HEK293 (cell line): ENCODE results near the gene TMEM72.

ENCODE experiments used
- CTCF ChIA-PET: fragments of 350-600 bp; formaldehyde crosslinking; extraction: SDS; loops from one replicate; lab custom pipeline; 2021; ENCODE audit warnings: antibody characterized with exemption; lab: Yijun Ruan, JAX
- POLR2A ChIA-PET: fragments of 300-600 bp; formaldehyde crosslinking; extraction: SDS; loops from one replicate; lab custom pipeline; 2020; ENCODE audit warnings: antibody characterized with exemption, inconsistent platforms; lab: Yijun Ruan, JAX
- H3K27ac ChIP-seq: fragments of 200-500 bp; sonication (Bioruptor generic); 2 replicates; pipeline ENCODE4 v1.5.1; 2014; ENCODE audit warnings: low read depth, low read length, control low read depth, inconsistent platforms; ENCODE audit errors: extremely low read depth
- H3K36me3 ChIP-seq, 2 experiments: fragments of 200-500 bp in 1 of 2; sonication (Bioruptor generic) in 1 of 2; 1 replicate in 1 of 2; 2 replicates in 1 of 2; pipeline ENCODE4 v1.5.1; 2014 to 2017; ENCODE audit warnings: inconsistent platforms in 2 of 2, low read length in 2 of 2; ENCODE audit not compliant: control insufficient read depth in 2 of 2, insufficient read depth in 1 of 2
- H3K4me1 ChIP-seq: fragments of 200-500 bp; sonication (Bioruptor generic); 2 replicates; pipeline ENCODE4 v1.5.1; 2014; ENCODE audit warnings: mild to moderate bottlenecking, low read length, inconsistent platforms; ENCODE audit not compliant: control insufficient read depth, insufficient read depth
- H3K4me3 ChIP-seq: 2 replicates; pipeline ENCODE4 v1.5.1; 2011; ENCODE audit warnings: low read depth, mild to moderate bottlenecking, control low read depth, low read length, moderate library complexity
- H3K9me3 ChIP-seq: fragments of 200-500 bp; sonication (Bioruptor generic); 2 replicates; pipeline ENCODE4 v1.5.1; 2014; ENCODE audit warnings: low read depth, low read length, inconsistent platforms; ENCODE audit not compliant: control insufficient read depth, insufficient read depth
- FEZF1 ChIP-seq: fragments of 450-650 bp; formaldehyde crosslinking; IDR thresholded peaks from 2 replicates; pipeline ENCODE4 v1.5.1; 2016; ENCODE audit warnings: missing biosample characterization, missing genetic modification characterization
- GLI2 ChIP-seq: fragments of 450-650 bp; formaldehyde crosslinking; IDR thresholded peaks from 2 replicates; pipeline ENCODE4; 2017; ENCODE audit warnings: missing biosample characterization, missing genetic modification characterization, low read depth, borderline replicate concordance
- RBAK ChIP-seq: fragments of 450-650 bp; formaldehyde crosslinking; IDR thresholded peaks from 2 replicates; pipeline ENCODE4 v1.5.1; 2016; ENCODE audit warnings: missing biosample characterization, missing genetic modification characterization
- REPIN1 ChIP-seq: fragments of 450-650 bp; formaldehyde crosslinking; IDR thresholded peaks from 2 replicates; pipeline ENCODE4 v1.5.1; 2017; ENCODE audit warnings: missing biosample characterization, missing genetic modification characterization, low read depth
- TRIM28 ChIP-seq: IDR thresholded peaks from 2 replicates; pipeline ENCODE4 v1.6.1; 2011; ENCODE audit warnings: low read length, control low read depth, borderline replicate concordance
- ZIC2 ChIP-seq: fragments of 450-650 bp; formaldehyde crosslinking; IDR thresholded peaks from 2 replicates; pipeline ENCODE4 v1.5.1; 2016; ENCODE audit warnings: missing biosample characterization, missing genetic modification characterization
- ZNF133 ChIP-seq: fragments of 450-650 bp; formaldehyde crosslinking; IDR thresholded peaks from 2 replicates; pipeline ENCODE4 v1.5.1; 2016; ENCODE audit warnings: missing biosample characterization, missing genetic modification characterization
- ZNF221 ChIP-seq: fragments of 450-650 bp; formaldehyde crosslinking; IDR thresholded peaks from 2 replicates; pipeline ENCODE4 v1.5.1; 2017; ENCODE audit warnings: missing biosample characterization, missing genetic modification characterization, borderline replicate concordance
- ZNF239 ChIP-seq: fragments of 450-650 bp; formaldehyde crosslinking; IDR thresholded peaks from 2 replicates; pipeline ENCODE4 v1.5.1; 2016; ENCODE audit warnings: missing biosample characterization, missing genetic modification characterization
- ZNF292 ChIP-seq: fragments of 450-650 bp; formaldehyde crosslinking; IDR thresholded peaks from 2 replicates; pipeline ENCODE4 v1.5.1; 2016; ENCODE audit warnings: low read depth, missing biosample characterization, missing genetic modification characterization, borderline replicate concordance
- ZNF302 ChIP-seq: fragments of 450-650 bp; formaldehyde crosslinking; IDR thresholded peaks from 2 replicates; pipeline ENCODE4 v1.5.1; 2016; ENCODE audit warnings: missing biosample characterization, missing genetic modification characterization, low read depth
- ZNF423 ChIP-seq: fragments of 450-650 bp; formaldehyde crosslinking; IDR thresholded peaks from 2 replicates; pipeline ENCODE4 v1.5.1; 2016; ENCODE audit warnings: missing biosample characterization, missing genetic modification characterization
- ZNF529 ChIP-seq: fragments of 450-650 bp; formaldehyde crosslinking; IDR thresholded peaks from 2 replicates; pipeline ENCODE4 v1.5.1; 2017; ENCODE audit warnings: missing genetic modification characterization, missing biosample characterization; ENCODE audit not compliant: insufficient replicate concordance
- ZNF585B ChIP-seq: fragments of 450-650 bp; formaldehyde crosslinking; IDR thresholded peaks from 2 replicates; pipeline ENCODE4 v1.5.1; 2016; ENCODE audit warnings: missing biosample characterization, missing genetic modification characterization
- ZNF623 ChIP-seq: fragments of 450-650 bp; formaldehyde crosslinking; IDR thresholded peaks from 2 replicates; pipeline ENCODE4 v1.5.1; 2016; ENCODE audit warnings: missing biosample characterization, missing genetic modification characterization
- ZNF654 ChIP-seq: fragments of 450-650 bp; formaldehyde crosslinking; IDR thresholded peaks from 2 replicates; pipeline ENCODE4 v1.5.1; 2016; ENCODE audit warnings: low read depth, missing biosample characterization, missing genetic modification characterization
- ZNF785 ChIP-seq: fragments of 450-650 bp; formaldehyde crosslinking; IDR thresholded peaks from 2 replicates; pipeline ENCODE4 v1.5.1; 2016; ENCODE audit warnings: missing biosample characterization, missing genetic modification characterization
- ZNF792 ChIP-seq: fragments of 450-650 bp; formaldehyde crosslinking; IDR thresholded peaks from 2 replicates; pipeline ENCODE4 v1.5.1; 2016; ENCODE audit warnings: missing biosample characterization, missing genetic modification characterization
- TF ChIP-seq, protein P1 (sequence below): fragments of 450-650 bp; formaldehyde crosslinking; IDR thresholded peaks from 2 replicates; pipeline ENCODE4 v1.5.1; 2016; ENCODE audit warnings: missing biosample characterization, missing genetic modification characterization
- TF ChIP-seq, protein P2 (sequence below): fragments of 450-650 bp; formaldehyde crosslinking; IDR thresholded peaks from 2 replicates; pipeline ENCODE4 v1.5.1; 2017; ENCODE audit warnings: missing biosample characterization, missing genetic modification characterization

The TMEM72 gene

DNA sequence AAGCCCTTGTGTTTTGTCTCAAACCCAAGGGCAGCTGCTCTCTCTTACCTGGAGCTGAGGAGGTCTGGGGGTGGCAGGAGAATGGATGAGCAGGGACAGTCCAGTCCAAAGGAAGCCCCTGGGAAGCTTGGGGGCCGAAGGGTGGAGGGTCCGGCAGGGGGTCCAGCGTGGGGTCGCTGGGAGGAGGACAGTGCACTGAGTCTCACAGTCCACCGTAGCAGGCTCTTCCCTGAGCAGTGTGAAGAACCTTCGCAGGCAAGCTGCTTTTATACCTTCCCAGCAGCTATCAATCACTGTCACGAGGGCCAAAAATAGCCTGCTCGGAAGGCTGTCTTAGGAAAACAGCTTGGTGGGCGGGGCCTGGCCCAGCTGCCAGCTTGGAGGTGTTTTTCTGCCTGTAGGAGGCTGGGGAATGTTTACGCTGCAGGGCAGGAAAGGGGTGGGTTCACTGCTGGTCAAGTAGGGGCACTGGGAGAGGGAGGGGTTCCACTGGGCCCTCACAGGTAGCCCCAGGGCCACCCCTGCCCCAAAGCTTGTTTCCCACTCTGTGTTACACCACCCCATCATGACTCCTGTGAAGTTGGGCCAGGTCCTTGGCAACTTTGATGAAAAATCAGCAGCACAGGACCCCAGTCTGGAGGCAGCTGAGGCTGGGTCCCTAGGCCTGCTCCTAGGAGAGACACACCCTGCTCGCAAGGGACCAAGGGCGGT, 67.6 kb downstream of the TMEM72 start, which contains the start of gene DEPP1 (continued):
- TF ChIP-seq TRIM28 = no peak
- TF ChIP-seq ZNF529 (tag by site-specific recombination) = no peak
- TF ChIP-seq, protein P1, sequence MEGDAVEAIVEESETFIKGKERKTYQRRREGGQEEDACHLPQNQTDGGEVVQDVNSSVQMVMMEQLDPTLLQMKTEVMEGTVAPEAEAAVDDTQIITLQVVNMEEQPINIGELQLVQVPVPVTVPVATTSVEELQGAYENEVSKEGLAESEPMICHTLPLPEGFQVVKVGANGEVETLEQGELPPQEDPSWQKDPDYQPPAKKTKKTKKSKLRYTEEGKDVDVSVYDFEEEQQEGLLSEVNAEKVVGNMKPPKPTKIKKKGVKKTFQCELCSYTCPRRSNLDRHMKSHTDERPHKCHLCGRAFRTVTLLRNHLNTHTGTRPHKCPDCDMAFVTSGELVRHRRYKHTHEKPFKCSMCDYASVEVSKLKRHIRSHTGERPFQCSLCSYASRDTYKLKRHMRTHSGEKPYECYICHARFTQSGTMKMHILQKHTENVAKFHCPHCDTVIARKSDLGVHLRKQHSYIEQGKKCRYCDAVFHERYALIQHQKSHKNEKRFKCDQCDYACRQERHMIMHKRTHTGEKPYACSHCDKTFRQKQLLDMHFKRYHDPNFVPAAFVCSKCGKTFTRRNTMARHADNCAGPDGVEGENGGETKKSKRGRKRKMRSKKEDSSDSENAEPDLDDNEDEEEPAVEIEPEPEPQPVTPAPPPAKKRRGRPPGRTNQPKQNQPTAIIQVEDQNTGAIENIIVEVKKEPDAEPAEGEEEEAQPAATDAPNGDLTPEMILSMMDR = peak; percentile 35
- no peak for TF ChIP-seq ZNF239 (tag by site-specific recombination)
- no peak for TF ChIP-seq REPIN1
- no peak for TF ChIP-seq ZNF133 (tag by site-specific recombination)
- TF ChIP-seq ZNF423 (tag by site-specific recombination) = no peak

DNA sequence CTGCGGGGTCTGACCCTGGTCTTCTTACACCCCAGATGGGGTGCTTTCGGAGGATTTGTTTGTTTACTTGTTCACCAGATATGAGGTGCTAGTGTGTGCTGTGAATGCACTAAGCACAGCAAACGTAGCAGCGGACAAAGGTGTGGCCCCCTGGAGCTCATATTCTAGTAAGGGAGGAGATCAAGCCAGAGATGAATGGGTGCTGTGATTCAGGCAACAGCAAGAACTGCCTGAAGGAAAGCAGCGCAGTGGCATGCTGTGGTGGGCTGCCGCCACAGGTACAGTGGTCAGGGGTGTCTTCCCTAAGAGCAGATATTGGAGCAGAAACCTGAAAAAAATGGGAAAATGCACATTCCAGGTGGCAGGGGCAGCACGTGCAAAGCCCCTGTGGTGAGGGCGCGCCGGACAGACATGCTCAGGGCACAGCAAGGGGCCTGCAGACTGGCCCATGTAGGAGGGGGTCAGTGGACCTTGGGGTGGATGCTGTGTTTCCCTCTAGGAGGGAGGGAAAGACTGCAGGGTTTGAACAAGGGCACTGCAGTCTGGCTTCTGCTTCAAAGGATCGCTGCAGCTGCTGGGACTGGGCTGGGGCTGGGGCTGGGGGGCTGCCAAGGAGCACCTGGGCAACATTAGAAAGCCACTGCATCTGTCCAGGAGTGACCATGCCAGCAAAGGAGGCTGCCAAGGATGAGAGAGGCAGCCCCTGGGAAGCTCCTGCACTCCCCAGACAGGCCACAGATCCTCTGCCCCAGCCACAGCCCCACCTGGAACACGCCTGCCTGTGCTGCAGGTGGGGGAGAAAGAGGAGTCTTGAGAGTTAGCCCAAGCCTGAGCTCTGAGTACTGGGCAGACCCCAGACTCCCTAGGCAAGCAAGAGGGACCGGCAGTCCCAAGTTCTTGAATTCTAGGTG, 68.4 kb downstream of the TMEM72 start:
- TF ChIP-seq ZNF585B (tag by site-specific recombination) (no peak), ZNF221 (no peak), FEZF1 (no peak), ZNF623 (tag by site-specific recombination) (peak; percentile 80), ZNF792 (no peak), ZNF302 (no peak), ZIC2 (tag by site-specific recombination) (peak; percentile 77), ZNF654 (no peak), GLI2 (tag by site-specific recombination) (no peak), ZNF785 (tag by site-specific recombination) (no peak), ZNF292 (tag by site-specific recombination) (no peak), RBAK (tag by site-specific recombination) (no peak)
- TF ChIP-seq, protein P2, sequence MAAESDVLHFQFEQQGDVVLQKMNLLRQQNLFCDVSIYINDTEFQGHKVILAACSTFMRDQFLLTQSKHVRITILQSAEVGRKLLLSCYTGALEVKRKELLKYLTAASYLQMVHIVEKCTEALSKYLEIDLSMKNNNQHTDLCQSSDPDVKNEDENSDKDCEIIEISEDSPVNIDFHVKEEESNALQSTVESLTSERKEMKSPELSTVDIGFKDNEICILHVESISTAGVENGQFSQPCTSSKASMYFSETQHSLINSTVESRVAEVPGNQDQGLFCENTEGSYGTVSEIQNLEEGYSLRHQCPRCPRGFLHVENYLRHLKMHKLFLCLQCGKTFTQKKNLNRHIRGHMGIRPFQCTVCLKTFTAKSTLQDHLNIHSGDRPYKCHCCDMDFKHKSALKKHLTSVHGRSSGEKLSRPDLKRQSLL (tag by site-specific recombination) = no peak
- TF ChIP-seq, all 188 proteins: peak for 2
- CTCF ChIA-PET = interaction anchor here (0.7 to 2.4 kb wide), 5 partner anchors 13 to 47 kb away, joined by 3 to 10 read pairs (median 3); no protein-coding TSS in a partner anchor
- Histone ChIP-seq H3K9me3 (no peaks in the 10 kb centered on the region), H3K36me3 (peaks cover 0 to 5% of the 10 kb centered on the region in 2 experiments; a peak in 1 of 3 replicates), H3K4me1 (peaks cover 26% of the 10 kb centered on the region), H3K4me3 (no peak overlapping the region), H3K27ac (peak overlapping the region; percentile 68)
- POLR2A ChIA-PET = interaction anchor here (0.6 to 1.3 kb wide), 15 partner anchors 8 to 72 kb away, joined by 3 to 10 read pairs (median 4); partner anchors contain the start of gene RASSF4
